Measurements from ENCODE around the gene ADNP2. TPM values are rescaled to one million over a fixed set of nuclear protein-coding genes. Genes with fewer than 3 reads are reported as not detected.

The ADNP2 gene
- total RNA-seq, 4 donors from 2014 or later = 10.4 to 16.6 (median 12.9) TPM

- 81 to 96% methylated on average over 1 of the region's 1 CpG for WGBS, 2 donors
- intact Hi-C loops (cut with DNase I) = no loop called here
- H3K27ac ChIP-seq = no peak overlapping the region
- no peak for DNase-seq
- TF ChIP-seq CTCF (IDR thresholded peaks at IDR 0.05) (no peak), POLR2A (IDR thresholded peaks at IDR 0.05) (no peak)
- H3K4me1 ChIP-seq = peaks cover 0 to 8% (median 0%) of the 10 kb centered on the region in 3 donors
- H3K4me3 ChIP-seq = no peak overlapping the region
- H3K36me3 ChIP-seq = peaks cover 14 to 81% (median 29%) of the 10 kb centered on the region in 3 donors
- no peaks in the 10 kb centered on the region for H3K9me3 ChIP-seq
- no peaks in the 10 kb centered on the region for H3K27me3 ChIP-seq
Measured at GRCh38 chr18:80135136-80135535, 26.1 kb downstream of the ADNP2 start.

- no peak overlapping the region for H3K4me3 ChIP-seq
- no peaks in the 10 kb centered on the region for H3K27me3 ChIP-seq
- intact Hi-C loops (cut with DNase I) = no loop called here
- DNase-seq = no peak
- H3K36me3 ChIP-seq = peaks cover 14 to 81% (median 29%) of the 10 kb centered on the region in 3 donors
- no peak overlapping the region for H3K27ac ChIP-seq
- TF ChIP-seq CTCF (IDR thresholded peaks at IDR 0.05) = no peak
- no peak for TF ChIP-seq POLR2A (IDR thresholded peaks at IDR 0.05)
- H3K4me1 ChIP-seq = peaks cover 0 to 8% (median 0%) of the 10 kb centered on the region in 3 donors
- 82 to 100% methylated on average over 2 to 4 of the region's 8 CpGs for WGBS, 2 donors
- H3K9me3 ChIP-seq = no peaks in the 10 kb centered on the region
Measured at GRCh38 chr18:80136679-80137078, 27.6 kb downstream of the ADNP2 start.

- H3K36me3 ChIP-seq = peaks cover 14 to 81% (median 29%) of the 10 kb centered on the region in 3 donors
- no peak overlapping the region for H3K4me3 ChIP-seq
- no peaks in the 10 kb centered on the region for H3K9me3 ChIP-seq
- intact Hi-C loops (cut with DNase I) = no loop called here
- no peaks in the 10 kb centered on the region for H3K27me3 ChIP-seq
- WGBS, 2 donors = 93 to 96% methylated on average over 4 to 10 of the region's 14 CpGs
- TF ChIP-seq CTCF (IDR thresholded peaks at IDR 0.05) (no peak), POLR2A (IDR thresholded peaks at IDR 0.05) (no peak)
- no peak overlapping the region for H3K27ac ChIP-seq
- no peak for DNase-seq
- H3K4me1 ChIP-seq = peaks cover 0 to 7% (median 0%) of the 10 kb centered on the region in 3 donors
Measured at GRCh38 chr18:80137137-80137536, 28.1 kb downstream of the ADNP2 start.

GRCh38 chr18:80137976-80138375 lies 28.9 kb downstream of the ADNP2 start:
- intact Hi-C loops (cut with DNase I) = no loop called here
- DNase-seq = no peak
- Histone ChIP-seq H3K36me3 (peaks cover 14 to 78% (median 29%) of the 10 kb centered on the region in 3 donors), H3K27ac (no peak overlapping the region), H3K4me3 (no peak overlapping the region), H3K27me3 (no peaks in the 10 kb centered on the region), H3K4me1 (no peaks in the 10 kb centered on the region), H3K9me3 (no peaks in the 10 kb centered on the region)
- TF ChIP-seq POLR2A (IDR thresholded peaks at IDR 0.05) (no peak), CTCF (IDR thresholded peaks at IDR 0.05) (no peak)
- WGBS, 2 donors = 83 to 93% methylated on average over 5 to 8 of the region's 12 CpGs

- no peak overlapping the region for H3K27ac ChIP-seq
- WGBS, 2 donors = 89 to 93% methylated on average over 4 to 5 of the region's 5 CpGs
- no peaks in the 10 kb centered on the region for H3K27me3 ChIP-seq
- no peak overlapping the region for H3K4me3 ChIP-seq
- peaks cover 14 to 53% (median 29%) of the 10 kb centered on the region in 3 donors for H3K36me3 ChIP-seq
- TF ChIP-seq CTCF (IDR thresholded peaks at IDR 0.05) = no peak
- TF ChIP-seq POLR2A (IDR thresholded peaks at IDR 0.05) = no peak
- peaks cover 0 to 9% (median 0%) of the 10 kb centered on the region in 3 donors for H3K4me1 ChIP-seq
- no peaks in the 10 kb centered on the region for H3K9me3 ChIP-seq
- intact Hi-C loops (cut with DNase I) = no loop called here
- no peak for DNase-seq
Measured at GRCh38 chr18:80140455-80140985, 31.5 kb downstream of the ADNP2 start.
